GM19035 (cell line): ENCODE data around the gene COMP.

Source experiments
- ATAC-seq: cut with Tn5 transposase; IDR thresholded peaks from one replicate; pipeline ENCODE4 v1.9.1; 2021; ENCODE audit not compliant: unreplicated experiment

COMP gene

GRCh38 chr19:18770663-18771327 is 20.3 kb downstream of the COMP start:
- ATAC-seq: no peak

GRCh38 chr19:18769989-18770528 is 21.0 kb downstream of the COMP start:
- no peak for ATAC-seq

- ATAC-seq: no peak
Measured at GRCh38 chr19:18768997-18769891, 21.9 kb downstream of the COMP start.

GRCh38 chr19:18768046-18768771 is 22.9 kb downstream of the COMP start:
- no peak for ATAC-seq

GRCh38 chr19:18765224-18765623 is 25.9 kb downstream of the COMP start:
- ATAC-seq: no peak

GRCh38 chr19:18764591-18765051 is 26.5 kb downstream of the COMP start:
- ATAC-seq: no peak

GRCh38 chr19:18763674-18764590 is 27.2 kb downstream of the COMP start:
- ATAC-seq: no peak

GRCh38 chr19:18762125-18763023 is 28.7 kb downstream of the COMP start:
- no peak for ATAC-seq

- no peak for ATAC-seq
Measured at GRCh38 chr19:18761531-18762110, 29.5 kb downstream of the COMP start.

GRCh38 chr19:18760440-18761383 is 30.4 kb downstream of the COMP start:
- ATAC-seq: no peak

- ATAC-seq: no peak
Measured at GRCh38 chr19:18759995-18760426, 31.1 kb downstream of the COMP start.

- no peak for ATAC-seq
Measured at GRCh38 chr19:18759304-18759994, 31.7 kb downstream of the COMP start.

GRCh38 chr19:18756896-18757295 is 34.2 kb downstream of the COMP start:
- no peak for ATAC-seq

GRCh38 chr19:18754501-18754900 is 36.6 kb downstream of the COMP start:
- ATAC-seq: no peak

GRCh38 chr19:18751571-18751970 is 39.5 kb downstream of the COMP start:
- ATAC-seq: no peak

GRCh38 chr19:18750295-18750970 is 40.7 kb downstream of the COMP start:
- no peak for ATAC-seq
